Hepatocyte (in vitro differentiated cells): ENCODE measurements around the gene TNNT2. TPM values are rescaled to one million over a fixed set of nuclear protein-coding genes. Genes with fewer than 3 reads are reported as not detected.

ENCODE experiments used
- DNase-seq: peaks from one replicate; pipeline ENCODE4 v3.0.0-alpha.2; 2016; ENCODE audit warnings: low spot score
- H2AFZ ChIP-seq: fragments of 200-600 bp; sonication (generic); 2 replicates; pipeline ENCODE4 v1.6.0; 2016; ENCODE audit warnings: antibody characterized with exemption, mild to moderate bottlenecking
- H3K27ac ChIP-seq: fragments of 200-600 bp; sonication (generic); 2 replicates; pipeline ENCODE4 v1.5.1; 2016; ENCODE audit warnings: mild to moderate bottlenecking
- H3K27me3 ChIP-seq: fragments of 200-600 bp; sonication (generic); 2 replicates; pipeline ENCODE4 v1.6.1; 2016
- H3K36me3 ChIP-seq: fragments of 200-600 bp; sonication (generic); replicated peaks from 2 replicates; pipeline ENCODE4 v1.5.1; 2016; ENCODE audit warnings: low read depth; ENCODE audit not compliant: insufficient read depth
- H3K4me1 ChIP-seq: fragments of 200-600 bp; sonication (generic); 2 replicates; pipeline ENCODE4 v1.5.1; 2016; ENCODE audit warnings: mild to moderate bottlenecking, moderate library complexity; ENCODE audit not compliant: insufficient read depth
- H3K4me2 ChIP-seq: fragments of 200-600 bp; sonication (generic); 2 replicates; pipeline ENCODE4 v1.6.0; 2016
- H3K4me3 ChIP-seq: fragments of 200-600 bp; sonication (generic); 2 replicates; pipeline ENCODE4 v1.5.1; 2016; ENCODE audit warnings: mild to moderate bottlenecking
- H3K79me2 ChIP-seq: fragments of 200-600 bp; sonication (generic); 2 replicates; pipeline ENCODE4 v1.6.0; 2017; ENCODE audit warnings: mild to moderate bottlenecking
- H3K9me2 ChIP-seq: fragments of 200-600 bp; sonication (generic); replicated peaks from 2 replicates; pipeline ENCODE4 v1.6.0; 2017; ENCODE audit warnings: mild to moderate bottlenecking; ENCODE audit not compliant: insufficient read depth
- H3K9me3 ChIP-seq: fragments of 200-600 bp; sonication (generic); 2 replicates; pipeline ENCODE4 v1.5.1; 2016; ENCODE audit warnings: low read depth, mild to moderate bottlenecking
- H4K20me1 ChIP-seq: fragments of 200-600 bp; sonication (generic); 2 replicates; pipeline ENCODE4 v1.6.0; 2016; ENCODE audit warnings: mild to moderate bottlenecking; ENCODE audit not compliant: insufficient read depth, poor library complexity, severe bottlenecking
- CTCF ChIP-seq: fragments of 200-600 bp; sonication (generic); IDR thresholded peaks from 2 replicates; pipeline ENCODE4 v1.5.1; 2016; ENCODE audit warnings: antibody characterized with exemption, mild to moderate bottlenecking; ENCODE audit not compliant: poor library complexity
- EZH2 ChIP-seq: fragments of 200-600 bp; sonication (generic); IDR thresholded peaks from 2 replicates; pipeline ENCODE4 v1.6.1; 2016; ENCODE audit warnings: antibody characterized with exemption, mild to moderate bottlenecking, borderline replicate concordance
- EZH2phosphoT487 ChIP-seq: fragments of 200-600 bp; sonication (generic); IDR thresholded peaks from one replicate; pipeline ENCODE4 v1.6.1; 2018; ENCODE audit warnings: antibody characterized with exemption, mild to moderate bottlenecking, low read depth, moderate library complexity; ENCODE audit not compliant: unreplicated experiment, severe bottlenecking
- WGBS: methylation state at CpG from one replicate; pipeline ENCODE4 v1.1.6; 2016; ENCODE audit warnings: low lambda C conversion rate; ENCODE audit errors: missing lambda C conversion rate; 5-methylcytosine and 5-hydroxymethylcytosine counted together
- polyA plus RNA-seq: library from polyadenylated mRNA; unstranded; fragments of >200 nt; fragmentation: Nextera tagmentation; extraction: Ambion mirVana; gene quantifications from 2 replicates; pipeline ENCODE4 v1.2.1, GENCODE V29; 2016
- total RNA-seq: library from RNA; depleted of rRNA; stranded (reverse); fragments of >200 nt; gene quantifications from 2 replicates; pipeline ENCODE4 v1.2.3, GENCODE V29; 2014

TNNT2 gene
- total and polyA plus RNA-seq, 2 experiments from 2014 or later, result 25.9 to 33.5 TPM

GRCh38 chr1:201369209-201369608, 8.3 kb downstream of the TNNT2 start:
- Histone ChIP-seq H3K4me3 (no peak overlapping the region), H4K20me1 (no peaks in the 10 kb centered on the region), H2AFZ (no peak overlapping the region), H3K36me3 (no peaks in the 10 kb centered on the region), H3K4me2 (no peak overlapping the region), H3K4me1 (no peaks in the 10 kb centered on the region), H3K9me3 (no peaks in the 10 kb centered on the region), H3K27ac (no peak overlapping the region), H3K9me2 (no peaks in the 10 kb centered on the region), H3K79me2 (no peaks in the 10 kb centered on the region), H3K27me3 (no peaks in the 10 kb centered on the region)
- 93% methylated on average over 6 of the region's 6 CpGs for WGBS
- TF ChIP-seq EZH2, result no peak
- TF ChIP-seq CTCF, result no peak
- TF ChIP-seq EZH2phosphoT487, result no peak
- DNase-seq, result no peak

DNA sequence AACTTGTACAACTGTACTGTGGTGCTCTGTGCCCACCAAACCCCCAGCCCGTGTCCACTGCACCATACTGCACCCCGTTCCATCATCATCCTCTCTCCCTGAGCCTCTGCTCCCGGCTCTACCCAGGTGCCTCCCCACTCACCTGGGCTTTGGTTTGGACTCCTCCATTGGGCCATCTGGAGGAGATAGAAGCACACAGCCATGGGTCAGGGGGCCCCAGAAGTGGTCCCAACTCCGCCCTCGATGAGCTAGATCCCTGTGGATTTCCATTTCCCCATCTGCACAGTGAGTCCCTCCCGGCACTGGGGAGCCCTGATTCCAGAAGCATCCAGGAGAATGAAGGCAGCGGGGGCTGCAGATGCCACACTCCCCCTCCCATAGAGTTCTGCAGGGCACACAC, 10.8 kb downstream of the TNNT2 start:
- Histone ChIP-seq H3K36me3 (no peaks in the 10 kb centered on the region), H2AFZ (no peak overlapping the region)

GRCh38 chr1:201365251-201365650, 12.2 kb downstream of the TNNT2 start:
- no peak for DNase-seq
- Histone ChIP-seq H3K4me1 (no peaks in the 10 kb centered on the region), H4K20me1 (no peaks in the 10 kb centered on the region), H3K4me3 (no peak overlapping the region), H3K4me2 (no peak overlapping the region), H3K27me3 (no peaks in the 10 kb centered on the region), H3K79me2 (no peaks in the 10 kb centered on the region), H3K27ac (no peak overlapping the region), H2AFZ (no peak overlapping the region), H3K9me3 (no peaks in the 10 kb centered on the region), H3K9me2 (no peaks in the 10 kb centered on the region), H3K36me3 (no peaks in the 10 kb centered on the region)
- TF ChIP-seq CTCF (no peak), EZH2phosphoT487 (no peak), EZH2 (no peak)
- WGBS, result 85% methylated on average over 11 of the region's 11 CpGs

More for the DNA sequence above, 10.8 kb downstream of the TNNT2 start:
- H3K4me3 ChIP-seq, result no peak overlapping the region
- no peak overlapping the region for H3K4me2 ChIP-seq
- DNase-seq, result no peak
- no peak overlapping the region for H3K27ac ChIP-seq
- H3K27me3 ChIP-seq, result no peaks in the 10 kb centered on the region
- H3K9me3 ChIP-seq, result no peaks in the 10 kb centered on the region
- no peaks in the 10 kb centered on the region for H3K9me2 ChIP-seq
- no peaks in the 10 kb centered on the region for H3K79me2 ChIP-seq
- TF ChIP-seq EZH2phosphoT487, result no peak
- no peak for TF ChIP-seq EZH2
- no peak for TF ChIP-seq CTCF
- WGBS, result 80% methylated on average over 7 of the region's 7 CpGs
- H3K4me1 ChIP-seq, result no peaks in the 10 kb centered on the region
- no peaks in the 10 kb centered on the region for H4K20me1 ChIP-seq

GRCh38 chr1:201364808-201365105, 12.7 kb downstream of the TNNT2 start:
- 74% methylated on average over 6 of the region's 6 CpGs for WGBS
- Histone ChIP-seq H2AFZ (no peak overlapping the region), H3K9me2 (no peaks in the 10 kb centered on the region), H3K9me3 (no peaks in the 10 kb centered on the region), H3K36me3 (no peaks in the 10 kb centered on the region), H3K4me1 (no peaks in the 10 kb centered on the region), H3K4me2 (no peak overlapping the region), H4K20me1 (no peaks in the 10 kb centered on the region), H3K27me3 (no peaks in the 10 kb centered on the region), H3K79me2 (no peaks in the 10 kb centered on the region), H3K4me3 (no peak overlapping the region), H3K27ac (no peak overlapping the region)
- TF ChIP-seq EZH2phosphoT487, result no peak
- no peak for TF ChIP-seq CTCF
- no peak for TF ChIP-seq EZH2
- no peak for DNase-seq
